ENCODE results near the gene BANF2. TPM values are rescaled to one million over a fixed set of nuclear protein-coding genes. Genes with fewer than 3 reads are reported as not detected.

The BANF2 gene
- total and polyA plus RNA-seq, 2 of the 13 experiments (the other 11 are each of a cell fraction or from before 2014, with no cell fraction given): 0.35 TPM; not detected in 1

DNA sequence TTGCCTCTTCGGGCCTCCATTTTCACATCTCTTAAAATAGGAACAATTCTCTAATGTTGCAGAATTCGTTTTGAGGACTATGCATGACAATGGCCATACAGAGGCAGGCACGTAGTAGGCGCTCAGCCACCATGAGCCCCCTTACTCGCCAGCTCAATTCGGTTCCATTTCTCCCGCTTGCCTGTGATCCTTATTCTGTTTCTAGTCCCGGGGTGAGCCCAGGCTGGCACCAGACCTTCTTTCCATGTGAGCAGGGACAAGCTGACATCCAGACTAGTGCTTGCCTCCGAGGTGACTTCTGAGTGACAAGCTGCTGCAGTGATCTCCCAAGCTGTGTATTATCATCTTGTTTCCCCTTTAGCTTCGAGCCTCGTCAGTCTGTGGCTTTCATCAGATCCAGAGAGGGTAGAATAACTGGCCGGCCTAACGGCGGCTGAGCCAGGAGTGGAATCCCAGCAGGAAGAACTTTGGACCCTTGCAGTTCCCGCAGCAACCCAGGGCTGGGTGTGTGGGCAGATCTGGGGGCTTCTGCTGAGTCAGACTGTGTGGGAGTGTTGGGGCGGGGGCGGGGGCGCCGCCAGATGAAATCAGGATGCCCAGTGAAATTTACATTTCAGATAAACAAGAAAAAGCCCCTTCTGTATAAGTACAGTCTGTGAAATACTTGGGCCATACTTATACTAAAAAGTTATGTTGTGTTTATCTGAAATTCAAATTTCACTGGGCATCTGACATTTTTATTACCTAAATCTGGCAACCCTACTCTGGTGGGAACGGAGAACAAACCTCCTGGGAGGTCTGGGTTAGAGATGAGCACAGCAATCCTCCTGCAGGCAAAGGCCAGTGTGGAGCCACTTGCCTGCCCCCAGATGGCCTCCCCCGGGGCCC is 10.9 kb downstream of the BANF2 start (continued):
- TF ChIP-seq KAT7 (CRISPR knock-in tag; IDR thresholded peaks at IDR 0.05; ENCODE audit: borderline replicate concordance) (no peak), ZNF713 (CRISPR knock-in tag; IDR thresholded peaks at IDR 0.05) (peak; percentile 93; the same call in 1 of the 2 replicates), PHF5A (CRISPR knock-in tag; IDR thresholded peaks at IDR 0.05; ENCODE audit: low read depth, unreplicated experiment) (no peak), HHEX (CRISPR knock-in tag; IDR thresholded peaks at IDR 0.05) (no peak), ZNF589 (CRISPR knock-in tag; conservative IDR thresholded peaks at IDR 0.05) (no peak), ZNF234 (CRISPR knock-in tag; conservative IDR thresholded peaks at IDR 0.05) (no peak), ZNF761 (CRISPR knock-in tag; conservative IDR thresholded peaks at IDR 0.05) (no peak), PRPF4 (IDR thresholded peaks at IDR 0.05; ENCODE audit: low read depth, low read length, poor library complexity, severe bottlenecking) (peak; percentile 18), THAP11 (CRISPR knock-in tag; IDR thresholded peaks at IDR 0.05) (peak; percentile 62; the same call in 1 of the 2 replicates), ATF1 (CRISPR knock-in tag; IDR thresholded peaks at IDR 0.05) (no peak), SP4 (CRISPR knock-in tag; IDR thresholded peaks at IDR 0.05) (no peak; the same call in 1 of the 2 replicates), ZNF30 (CRISPR knock-in tag; IDR thresholded peaks at IDR 0.05) (0 out of 2 replicates have a peak, but pooled peaks have one; percentile 73), NR2F1 (CRISPR knock-in tag; IDR thresholded peaks at IDR 0.05) (no peak), NCOA1 (CRISPR knock-in tag; IDR thresholded peaks at IDR 0.05) (no peak), DMTF1 (CRISPR knock-in tag; IDR thresholded peaks at IDR 0.05) (no peak), ZNF335 (CRISPR knock-in tag; IDR thresholded peaks at IDR 0.05) (peak; percentile 73; the same call in 1 of the 2 replicates)
- TF ChIP-seq, protein P1, sequence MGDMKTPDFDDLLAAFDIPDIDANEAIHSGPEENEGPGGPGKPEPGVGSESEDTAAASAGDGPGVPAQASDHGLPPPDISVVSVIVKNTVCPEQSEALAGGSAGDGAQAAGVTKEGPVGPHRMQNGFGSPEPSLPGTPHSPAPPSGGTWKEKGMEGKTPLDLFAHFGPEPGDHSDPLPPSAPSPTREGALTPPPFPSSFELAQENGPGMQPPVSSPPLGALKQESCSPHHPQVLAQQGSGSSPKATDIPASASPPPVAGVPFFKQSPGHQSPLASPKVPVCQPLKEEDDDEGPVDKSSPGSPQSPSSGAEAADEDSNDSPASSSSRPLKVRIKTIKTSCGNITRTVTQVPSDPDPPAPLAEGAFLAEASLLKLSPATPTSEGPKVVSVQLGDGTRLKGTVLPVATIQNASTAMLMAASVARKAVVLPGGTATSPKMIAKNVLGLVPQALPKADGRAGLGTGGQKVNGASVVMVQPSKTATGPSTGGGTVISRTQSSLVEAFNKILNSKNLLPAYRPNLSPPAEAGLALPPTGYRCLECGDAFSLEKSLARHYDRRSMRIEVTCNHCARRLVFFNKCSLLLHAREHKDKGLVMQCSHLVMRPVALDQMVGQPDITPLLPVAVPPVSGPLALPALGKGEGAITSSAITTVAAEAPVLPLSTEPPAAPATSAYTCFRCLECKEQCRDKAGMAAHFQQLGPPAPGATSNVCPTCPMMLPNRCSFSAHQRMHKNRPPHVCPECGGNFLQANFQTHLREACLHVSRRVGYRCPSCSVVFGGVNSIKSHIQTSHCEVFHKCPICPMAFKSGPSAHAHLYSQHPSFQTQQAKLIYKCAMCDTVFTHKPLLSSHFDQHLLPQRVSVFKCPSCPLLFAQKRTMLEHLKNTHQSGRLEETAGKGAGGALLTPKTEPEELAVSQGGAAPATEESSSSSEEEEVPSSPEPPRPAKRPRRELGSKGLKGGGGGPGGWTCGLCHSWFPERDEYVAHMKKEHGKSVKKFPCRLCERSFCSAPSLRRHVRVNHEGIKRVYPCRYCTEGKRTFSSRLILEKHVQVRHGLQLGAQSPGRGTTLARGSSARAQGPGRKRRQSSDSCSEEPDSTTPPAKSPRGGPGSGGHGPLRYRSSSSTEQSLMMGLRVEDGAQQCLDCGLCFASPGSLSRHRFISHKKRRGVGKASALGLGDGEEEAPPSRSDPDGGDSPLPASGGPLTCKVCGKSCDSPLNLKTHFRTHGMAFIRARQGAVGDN (CRISPR knock-in tag; IDR thresholded peaks at IDR 0.05): peak; percentile 81
- TF ChIP-seq, protein P2, sequence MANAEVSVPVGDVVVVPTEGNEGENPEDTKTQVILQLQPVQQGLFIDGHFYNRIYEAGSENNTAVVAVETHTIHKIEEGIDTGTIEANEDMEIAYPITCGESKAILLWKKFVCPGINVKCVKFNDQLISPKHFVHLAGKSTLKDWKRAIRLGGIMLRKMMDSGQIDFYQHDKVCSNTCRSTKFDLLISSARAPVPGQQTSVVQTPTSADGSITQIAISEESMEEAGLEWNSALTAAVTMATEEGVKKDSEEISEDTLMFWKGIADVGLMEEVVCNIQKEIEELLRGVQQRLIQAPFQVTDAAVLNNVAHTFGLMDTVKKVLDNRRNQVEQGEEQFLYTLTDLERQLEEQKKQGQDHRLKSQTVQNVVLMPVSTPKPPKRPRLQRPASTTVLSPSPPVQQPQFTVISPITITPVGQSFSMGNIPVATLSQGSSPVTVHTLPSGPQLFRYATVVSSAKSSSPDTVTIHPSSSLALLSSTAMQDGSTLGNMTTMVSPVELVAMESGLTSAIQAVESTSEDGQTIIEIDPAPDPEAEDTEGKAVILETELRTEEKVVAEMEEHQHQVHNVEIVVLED (CRISPR knock-in tag; IDR thresholded peaks at IDR 0.05; ENCODE audit: borderline replicate concordance): peak; percentile 56; the same call in 1 of the 2 replicates
- TF ChIP-seq, protein P3, sequence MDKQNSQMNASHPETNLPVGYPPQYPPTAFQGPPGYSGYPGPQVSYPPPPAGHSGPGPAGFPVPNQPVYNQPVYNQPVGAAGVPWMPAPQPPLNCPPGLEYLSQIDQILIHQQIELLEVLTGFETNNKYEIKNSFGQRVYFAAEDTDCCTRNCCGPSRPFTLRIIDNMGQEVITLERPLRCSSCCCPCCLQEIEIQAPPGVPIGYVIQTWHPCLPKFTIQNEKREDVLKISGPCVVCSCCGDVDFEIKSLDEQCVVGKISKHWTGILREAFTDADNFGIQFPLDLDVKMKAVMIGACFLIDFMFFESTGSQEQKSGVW (CRISPR knock-in tag; IDR thresholded peaks at IDR 0.05; ENCODE audit: borderline replicate concordance): no peak

Data from HepG2 (cell line).